HG02943 (cell line): ENCODE results near the gene SLC6A1.

ENCODE experiments used
- ATAC-seq: cut with Tn5 transposase; IDR thresholded peaks from one replicate; pipeline ENCODE4 v1.9.1; 2021; ENCODE audit warnings: mild to moderate bottlenecking, low read depth, moderate library complexity; ENCODE audit not compliant: unreplicated experiment

The SLC6A1 gene

DNA sequence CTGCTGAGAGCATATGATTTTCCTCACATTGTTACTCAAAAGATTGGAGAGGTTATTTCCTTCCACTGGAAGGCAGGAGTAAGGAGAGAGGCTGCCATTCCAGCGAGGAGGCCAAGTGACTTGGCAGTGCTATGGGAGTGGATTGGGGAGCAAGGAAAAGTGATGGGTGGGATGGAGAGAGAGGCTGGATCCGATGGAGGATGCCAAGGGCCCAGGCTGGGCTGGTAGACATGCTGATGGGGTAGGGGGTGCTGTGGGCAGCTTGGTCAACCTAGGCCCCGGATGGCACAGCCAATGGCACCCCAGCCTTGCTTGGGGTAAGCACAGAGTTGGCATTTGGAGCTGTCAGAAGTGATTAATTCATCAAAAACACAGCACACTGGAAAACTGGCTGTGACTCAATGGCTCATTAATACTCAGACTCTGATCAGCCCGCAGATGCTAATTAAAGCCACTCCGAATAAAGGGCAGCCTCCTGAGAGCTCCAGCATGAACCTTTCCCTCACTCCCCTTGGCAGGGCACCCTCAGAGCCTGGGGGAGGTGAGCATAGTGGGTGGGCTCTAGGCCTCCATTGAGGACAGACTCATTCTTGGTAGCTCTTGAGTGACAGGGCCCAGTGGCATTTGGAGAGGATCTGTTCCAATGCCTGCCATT, 22.1 kb upstream of the SLC6A1 start:
- ATAC-seq = no peak

DNA sequence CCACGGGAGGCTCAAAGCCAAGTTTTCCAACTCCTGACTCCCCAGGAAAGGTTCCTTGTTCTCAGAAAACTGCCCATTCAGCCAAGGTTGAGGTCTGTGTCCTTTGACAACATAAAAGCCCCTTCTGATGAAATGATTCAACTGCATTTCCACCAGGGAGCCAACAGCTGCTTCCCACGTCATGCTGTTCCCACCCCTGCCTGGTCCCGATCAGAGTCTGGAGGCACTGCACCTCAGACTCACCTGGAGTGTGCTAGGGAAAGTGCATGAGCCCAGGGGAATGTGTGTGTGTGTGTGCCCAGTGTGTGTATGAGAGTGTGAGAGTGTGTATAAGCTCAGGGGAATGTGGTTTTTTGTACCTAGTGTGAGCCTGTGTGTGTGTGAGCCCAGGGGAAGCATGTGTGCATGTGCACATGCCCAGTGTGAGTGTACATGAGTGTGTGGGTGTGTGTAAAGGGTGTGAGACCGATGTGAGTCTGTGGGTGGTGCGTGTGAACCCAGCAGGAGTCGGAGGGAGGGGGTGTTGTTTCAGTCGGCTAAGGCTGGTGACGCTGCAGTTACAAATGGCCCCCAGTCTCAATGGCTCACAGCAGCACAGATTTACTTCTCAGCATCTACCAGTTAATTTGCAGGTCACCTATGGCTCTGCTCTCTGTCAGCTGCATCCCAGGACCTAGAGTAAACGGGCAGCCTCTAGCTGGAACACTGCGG, 20.3 kb upstream of the SLC6A1 start:
- ATAC-seq = no peak

DNA sequence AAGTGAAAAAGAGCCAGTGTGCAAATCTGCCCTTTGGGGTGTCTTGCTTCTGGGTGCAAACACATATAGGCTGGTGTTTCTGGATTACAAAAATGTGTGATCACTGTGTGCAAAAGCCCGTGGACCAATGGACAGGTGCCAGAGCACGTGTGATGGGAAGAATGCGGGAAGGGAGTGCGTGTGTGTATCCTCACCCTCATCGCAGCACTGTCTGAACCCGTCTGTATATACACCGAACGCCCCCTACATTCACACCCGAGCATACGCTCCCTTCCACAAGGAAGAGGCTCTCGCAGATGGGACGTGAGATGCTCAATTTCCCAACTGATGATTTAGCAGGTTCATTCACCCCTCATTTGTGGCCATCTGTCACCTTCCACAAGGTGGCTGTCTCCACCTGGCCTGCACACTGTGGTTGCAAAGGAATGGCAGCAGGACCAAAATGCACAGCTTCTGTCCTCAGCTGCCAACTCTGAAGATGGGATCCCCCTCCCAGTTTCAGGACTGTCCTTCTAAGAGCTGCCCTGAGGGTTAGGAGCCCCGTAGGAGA, 19.4 kb upstream of the SLC6A1 start:
- no peak for ATAC-seq

DNA sequence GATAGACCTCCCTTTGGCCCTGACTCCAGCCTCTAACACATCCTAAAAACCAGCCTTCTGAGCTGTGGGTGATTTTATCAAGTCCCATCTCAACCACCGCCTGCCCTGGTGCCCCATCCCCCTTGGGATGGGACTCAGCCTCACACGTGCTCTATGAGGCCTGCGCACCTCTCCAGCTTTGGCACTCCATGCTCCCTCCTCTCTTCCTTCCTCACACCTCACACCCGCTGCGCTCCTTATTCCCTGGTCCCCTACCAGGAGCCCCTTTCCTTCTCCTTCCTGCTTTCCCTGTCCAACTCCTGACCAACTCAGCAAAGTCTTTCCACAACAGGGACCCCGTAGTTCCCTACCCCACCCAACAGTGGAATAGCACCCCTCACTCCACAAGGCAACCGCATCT, 18.4 kb upstream of the SLC6A1 start:
- ATAC-seq = no peak

DNA sequence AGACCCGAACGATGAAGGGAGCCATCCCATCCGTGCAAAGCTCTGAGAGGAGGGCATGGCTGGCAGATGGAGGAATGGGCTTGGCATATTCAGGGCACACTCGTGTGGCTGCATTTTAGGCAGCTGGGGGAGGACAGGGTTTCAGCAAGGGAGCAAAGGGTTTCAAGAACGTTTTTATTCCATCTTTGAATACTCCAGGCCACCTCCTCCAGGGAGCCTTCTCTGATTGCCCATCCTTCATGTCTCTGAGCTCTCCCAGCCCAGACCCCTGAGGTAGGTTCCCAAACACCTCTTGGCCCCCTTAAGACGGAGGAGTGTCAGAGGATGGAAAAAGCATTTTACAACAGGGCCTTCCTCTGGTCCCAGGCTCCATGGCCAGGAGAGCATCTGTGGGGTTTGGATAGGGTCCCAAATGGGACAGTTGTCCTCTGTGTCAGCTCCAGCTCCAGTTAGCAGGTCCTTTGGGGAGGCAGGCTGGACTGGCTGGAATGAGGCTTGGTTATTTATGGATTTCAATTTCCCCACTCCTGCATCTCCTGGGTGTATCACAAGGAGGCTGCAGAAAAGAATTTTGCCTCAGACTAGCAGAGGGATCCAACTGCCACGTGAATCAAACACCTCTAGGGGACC, 17.7 kb upstream of the SLC6A1 start:
- ATAC-seq = no peak

DNA sequence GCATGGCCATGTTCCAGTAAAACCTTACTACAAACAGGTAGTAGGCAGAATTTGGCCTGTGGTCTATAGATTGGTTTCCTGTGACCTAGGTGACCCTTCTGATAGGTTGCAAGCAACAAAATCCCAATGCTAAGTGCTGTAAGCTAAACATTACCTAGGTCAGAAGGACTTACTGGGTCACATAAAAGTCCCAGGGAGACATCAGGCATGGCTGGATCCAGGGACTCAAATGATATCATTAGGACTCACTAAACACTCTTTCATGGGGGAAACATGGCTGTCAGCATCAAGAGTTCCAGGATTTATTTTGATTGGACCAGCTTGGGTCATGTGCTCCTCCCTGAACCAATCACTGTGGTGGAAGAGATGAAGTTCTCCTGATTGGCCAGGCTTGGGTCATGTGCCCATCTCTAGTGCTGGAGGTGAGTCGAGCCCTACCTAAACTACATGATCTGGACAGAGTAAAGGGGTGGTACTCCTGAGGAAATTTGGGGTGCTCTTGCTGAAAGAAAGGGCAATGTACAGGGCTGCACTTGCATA, 16.8 kb upstream of the SLC6A1 start:
- ATAC-seq = no peak

DNA sequence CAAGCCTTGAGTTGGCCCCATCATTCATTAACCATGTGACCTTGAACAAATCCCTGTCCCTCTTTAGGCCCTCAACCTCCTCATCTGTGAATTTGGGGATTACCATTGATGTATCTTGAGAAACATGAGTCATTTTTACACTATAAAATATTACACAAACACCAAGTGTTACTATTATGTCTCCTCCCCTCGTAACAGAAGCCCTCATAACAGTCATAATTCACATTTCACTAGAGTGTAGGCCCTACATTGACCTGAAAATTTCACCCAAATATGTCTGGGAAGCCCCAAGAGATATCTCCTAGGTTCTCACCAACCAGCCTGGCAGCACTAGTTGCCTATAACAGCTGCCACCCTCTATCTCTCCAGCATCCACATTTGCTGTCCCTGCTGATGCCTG, 15.8 kb upstream of the SLC6A1 start:
- no peak for ATAC-seq

DNA sequence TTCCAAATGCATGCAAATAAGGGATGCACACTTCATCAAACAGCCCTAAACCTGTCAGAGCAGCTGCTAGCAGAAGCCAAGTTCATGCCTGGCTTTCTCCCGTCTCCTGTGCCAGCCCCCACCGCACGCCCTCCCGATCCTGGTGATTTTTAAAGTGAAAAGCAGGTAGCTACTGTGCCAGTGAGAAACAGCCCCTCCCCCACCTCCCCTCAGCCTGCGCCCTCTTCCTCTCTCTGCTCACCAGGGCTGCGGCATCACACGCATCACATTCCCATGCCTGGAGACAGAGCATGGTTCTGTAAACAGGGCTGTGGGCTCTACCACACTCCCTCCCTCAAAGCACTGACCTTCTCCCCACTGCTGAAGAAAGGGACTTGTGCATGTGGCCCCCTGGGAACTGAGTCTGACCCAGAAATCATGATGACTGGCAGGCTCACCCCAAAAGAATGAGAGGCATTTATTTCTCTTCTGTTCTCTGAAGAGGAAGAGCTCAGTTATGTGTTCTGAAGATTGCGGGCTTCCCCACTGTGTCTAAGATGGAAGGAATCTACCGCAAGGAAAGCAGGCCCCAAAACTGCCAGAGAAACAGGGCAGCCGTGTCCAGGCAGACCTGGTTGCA, 14.5 kb upstream of the SLC6A1 start:
- no peak for ATAC-seq

DNA sequence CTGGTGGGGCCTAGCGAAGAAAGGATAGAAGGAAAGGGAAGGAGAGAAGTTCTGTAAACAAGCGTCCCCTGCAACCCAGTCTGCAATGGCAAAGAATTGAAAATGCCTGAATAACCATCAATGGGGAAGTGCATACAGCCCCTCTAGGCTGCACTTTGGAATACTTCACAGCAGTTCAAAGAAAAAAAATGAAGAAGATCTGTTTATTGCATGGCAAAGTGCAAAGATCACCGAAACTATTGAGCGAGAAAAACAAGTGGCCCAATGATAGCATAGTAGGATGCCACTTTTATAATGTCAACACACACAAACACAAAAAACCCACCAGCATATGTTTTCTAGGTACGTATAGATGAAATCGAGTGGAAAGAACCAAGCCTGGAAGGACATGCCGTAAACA, 13.6 kb upstream of the SLC6A1 start:
- ATAC-seq = no peak

DNA sequence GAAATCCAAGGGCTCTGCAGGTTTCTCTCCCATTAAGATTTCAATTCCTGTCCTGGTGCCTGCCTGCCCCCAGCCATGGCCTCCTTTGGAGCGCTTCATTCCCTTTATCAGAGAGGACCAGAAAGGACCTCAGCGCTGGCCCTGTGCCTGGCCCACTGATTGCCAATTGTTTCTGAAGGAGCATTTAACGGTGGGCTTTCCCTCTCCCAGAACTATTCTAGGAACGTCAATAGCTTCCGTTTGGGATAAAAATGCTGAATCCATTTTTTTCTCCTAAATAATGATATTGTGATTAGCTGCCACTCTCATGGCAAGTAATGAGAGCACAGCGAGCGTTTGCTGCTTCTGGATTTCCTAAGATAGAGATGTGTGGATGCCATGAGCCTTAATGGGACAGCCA, 12.2 kb upstream of the SLC6A1 start:
- no peak for ATAC-seq

DNA sequence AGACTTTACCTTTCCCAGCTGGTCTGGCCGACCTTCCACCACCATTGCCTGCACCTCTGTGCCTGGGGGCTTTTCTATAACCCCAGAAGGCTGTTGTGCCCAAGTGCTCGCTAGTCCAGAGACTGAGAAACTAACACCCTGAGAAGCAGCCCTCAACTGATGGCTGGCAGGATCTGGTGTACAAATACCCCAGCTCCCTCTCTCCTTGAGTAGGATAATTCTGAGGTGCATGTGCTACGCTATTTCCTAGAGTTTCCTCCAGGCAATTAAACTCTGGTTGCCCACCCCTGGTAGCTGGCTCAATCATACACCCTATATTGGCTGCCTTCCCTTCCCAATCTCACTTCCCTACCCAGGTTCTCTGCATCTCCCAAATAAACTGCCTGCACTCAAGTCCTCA, 11.5 kb upstream of the SLC6A1 start:
- ATAC-seq = no peak

DNA sequence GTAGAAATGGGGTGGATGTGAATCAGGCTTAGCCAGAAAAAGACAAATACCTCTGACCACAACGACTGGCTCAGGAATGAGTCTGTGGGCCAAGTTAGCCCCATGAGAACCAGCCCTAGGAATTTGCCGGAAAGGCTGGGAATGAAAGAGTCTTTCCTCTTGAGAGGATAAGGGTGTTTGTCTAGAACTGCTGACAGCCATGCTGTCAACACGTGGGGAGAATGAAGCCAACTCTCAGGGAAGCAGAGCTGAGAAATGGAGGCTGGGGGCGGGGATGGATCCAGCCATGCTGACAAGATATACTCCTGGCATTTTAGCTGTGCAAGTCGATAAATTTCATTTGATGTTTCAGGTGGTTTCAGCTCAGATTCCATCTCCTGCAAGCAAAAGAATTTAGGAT, 10.6 kb upstream of the SLC6A1 start:
- ATAC-seq = no peak

DNA sequence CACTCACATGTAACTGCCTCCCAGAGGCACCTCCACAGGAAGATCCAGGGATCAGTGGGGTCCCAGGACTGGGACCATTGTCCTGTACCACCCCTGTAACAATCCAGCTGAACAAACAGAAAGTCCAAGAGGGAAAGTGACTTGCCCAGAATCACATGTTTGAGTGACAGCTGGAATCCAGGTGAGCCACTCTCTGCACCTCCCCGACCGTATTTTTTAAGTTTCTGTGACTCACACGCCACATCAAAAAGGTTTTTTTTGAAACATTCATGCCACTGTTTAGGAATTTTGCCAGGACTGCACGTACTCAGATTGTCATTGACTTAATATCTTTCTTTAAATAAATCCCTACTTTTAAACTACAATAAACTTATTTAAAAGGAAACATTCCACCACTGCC, 9.8 kb upstream of the SLC6A1 start:
- ATAC-seq = no peak

DNA sequence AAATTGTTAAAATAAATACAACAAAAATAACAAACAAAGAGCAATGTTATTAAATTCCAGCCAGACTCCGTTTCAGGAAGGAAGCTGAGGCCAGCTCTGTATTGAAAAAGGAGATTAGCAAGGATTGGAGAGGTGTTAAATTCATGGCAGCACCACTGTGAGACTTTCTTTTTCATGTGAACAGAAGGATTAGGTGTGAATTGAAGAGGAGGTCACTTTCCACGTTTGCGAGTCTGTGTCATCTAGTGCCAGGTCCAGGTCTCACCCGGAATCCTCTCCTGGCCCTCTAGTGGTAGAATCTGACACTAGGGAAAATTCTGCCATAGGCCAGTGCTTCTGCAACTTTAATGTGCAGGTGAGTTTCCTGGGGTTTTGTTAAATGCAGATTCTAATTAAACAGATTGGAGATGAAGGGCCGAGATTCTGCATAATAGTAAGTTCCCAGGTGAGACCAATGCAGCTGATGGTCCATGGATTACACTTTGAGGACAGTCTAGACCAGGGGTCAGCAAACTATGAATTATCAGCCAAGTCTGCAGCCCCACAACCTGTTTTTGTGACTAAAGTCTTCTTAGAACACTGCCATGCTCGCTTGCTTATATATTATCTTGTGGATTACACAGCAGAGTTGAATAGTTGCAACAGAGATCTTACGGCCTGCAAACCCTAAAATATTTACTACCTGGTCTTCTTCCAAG, 9.2 kb upstream of the SLC6A1 start:
- ATAC-seq = no peak

DNA sequence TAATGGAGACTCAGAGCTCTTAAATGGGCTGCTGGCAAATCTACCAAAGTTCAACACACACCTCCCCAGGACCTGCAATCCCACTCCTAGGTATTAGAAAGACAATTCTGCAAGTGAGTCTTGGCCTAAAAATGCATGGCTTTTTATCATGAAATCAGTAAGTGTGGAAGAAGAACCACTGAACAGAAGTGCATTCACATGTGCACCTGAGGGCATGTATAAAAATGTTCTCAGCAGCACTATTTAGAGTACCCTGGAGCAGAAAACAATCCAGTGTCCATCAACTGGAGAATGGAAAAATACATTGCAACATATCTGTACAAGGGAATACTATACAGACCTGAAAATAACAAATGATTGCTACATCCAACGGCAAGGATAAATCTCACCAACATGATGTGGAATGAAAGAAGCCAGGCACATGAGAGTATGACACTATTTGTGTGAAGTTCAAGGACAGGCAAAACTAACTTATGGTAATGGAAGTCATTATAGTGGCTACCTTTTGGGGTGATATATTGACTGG, 8.1 kb upstream of the SLC6A1 start:
- no peak for ATAC-seq

DNA sequence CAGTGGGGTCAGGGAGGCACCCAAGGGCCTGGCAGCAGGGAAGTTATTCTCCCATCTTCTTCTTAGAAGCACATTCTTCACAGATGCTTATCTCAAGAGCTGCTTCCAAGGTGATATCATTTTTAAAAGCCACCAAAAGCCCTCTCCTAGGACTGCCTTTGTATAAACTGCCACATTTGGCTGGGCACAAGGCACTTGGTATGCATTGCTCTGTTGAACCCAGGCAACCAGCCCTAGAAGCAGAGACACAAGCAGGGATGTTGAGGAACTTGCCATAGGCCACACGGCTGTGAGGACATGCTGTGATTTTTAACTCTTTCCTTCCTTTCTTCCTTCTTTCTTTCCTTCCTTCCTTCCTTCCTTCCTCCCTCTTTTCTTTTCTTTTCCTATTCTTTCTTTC, 7.4 kb upstream of the SLC6A1 start:
- ATAC-seq = no peak

DNA sequence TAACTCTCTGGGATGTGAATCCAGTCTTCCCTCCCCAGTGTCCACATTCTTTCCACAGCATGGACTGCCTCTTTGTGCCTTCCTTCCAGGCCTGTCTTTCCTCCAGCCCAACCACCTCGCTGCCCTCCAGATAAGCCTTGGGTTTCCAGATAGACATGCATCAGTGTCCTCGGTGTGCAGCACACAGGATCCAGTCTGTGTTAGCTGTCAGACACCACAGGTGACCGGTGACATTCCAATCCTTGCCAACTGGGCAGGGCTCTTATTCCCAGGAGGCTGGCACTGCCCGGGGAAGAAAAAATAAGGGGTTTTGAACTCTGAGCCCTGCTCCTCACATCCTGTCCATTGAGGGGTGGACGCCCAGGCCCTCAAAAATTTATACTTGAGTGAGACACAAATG, 6.0 kb upstream of the SLC6A1 start:
- no peak for ATAC-seq

DNA sequence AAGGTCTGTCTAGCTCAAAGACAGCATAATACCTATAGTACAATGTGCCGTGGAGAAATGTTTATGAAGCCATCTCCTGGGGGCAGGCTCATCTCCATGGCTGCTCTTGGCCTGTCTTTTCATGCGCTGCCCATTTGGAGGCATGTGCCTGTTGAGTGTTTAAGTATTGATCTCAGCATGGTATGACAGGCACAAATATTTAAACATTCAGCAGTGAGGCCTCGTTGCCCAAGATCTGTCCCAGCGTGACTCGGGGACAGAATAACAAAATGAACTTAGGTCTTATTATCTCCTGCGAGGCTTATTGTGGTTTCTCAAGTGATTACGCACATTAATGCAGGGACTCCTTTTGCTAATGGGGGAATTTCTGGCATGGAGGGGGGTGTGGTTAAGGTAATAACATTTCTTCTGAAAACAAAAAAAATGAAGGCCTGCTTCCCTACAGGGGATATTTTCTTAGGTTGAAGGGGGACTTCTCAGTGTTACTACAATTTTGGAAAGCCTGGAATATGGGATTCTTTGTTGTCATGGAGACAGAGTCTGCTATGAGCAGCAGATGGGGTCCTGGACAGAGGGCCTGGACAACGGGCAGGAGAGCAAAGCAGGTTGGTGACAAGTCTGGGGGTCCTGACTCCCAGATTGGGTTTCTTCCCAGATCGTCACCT, 4.4 kb upstream of the SLC6A1 start:
- ATAC-seq = no peak

DNA sequence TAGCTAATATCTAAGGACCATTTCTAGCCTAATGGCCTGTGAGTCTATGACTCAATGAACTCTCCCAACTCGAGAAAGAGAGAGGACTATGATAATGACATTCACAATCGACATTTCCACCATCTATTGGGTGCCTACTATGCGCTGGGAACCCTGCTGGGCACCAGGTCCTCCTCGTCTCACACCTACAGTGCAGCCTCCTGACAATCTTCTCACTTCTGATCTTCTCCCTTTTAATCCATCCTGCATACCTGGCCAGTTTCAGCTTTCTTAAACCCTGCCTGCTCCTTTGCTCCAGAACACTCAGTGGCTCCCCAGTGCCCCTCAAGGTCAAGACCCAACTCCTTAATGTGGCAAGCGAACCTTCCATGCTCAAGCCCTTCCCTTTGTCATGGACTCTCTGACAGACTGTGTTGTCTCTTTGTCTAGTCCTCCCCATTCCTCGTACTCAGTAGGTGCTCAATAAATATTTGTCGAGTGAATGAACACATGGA, 3.5 kb upstream of the SLC6A1 start:
- no peak for ATAC-seq
